ENCODE data around the gene FADS3. TPM values are rescaled to one million over a fixed set of nuclear protein-coding genes. Genes with fewer than 3 reads are reported as not detected.

FADS3 gene
- total RNA-seq, 2 experiments from 2014 or later: 4.2 to 4.3 TPM

DNA sequence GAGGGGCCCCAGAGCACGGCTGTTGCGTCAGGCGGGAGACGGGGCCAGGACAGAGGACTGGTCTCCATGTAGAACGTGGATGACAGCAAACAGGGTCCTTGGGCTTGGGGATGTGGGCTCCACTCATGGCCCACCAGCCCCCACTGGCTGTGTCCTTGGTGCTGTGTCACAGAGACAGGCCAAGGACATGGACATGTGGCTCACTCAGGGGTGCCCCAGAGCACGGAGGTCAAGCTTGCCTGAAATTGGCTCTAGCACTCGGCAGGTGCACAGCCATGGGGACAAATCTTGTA, 48.9 kb downstream of the FADS3 start:
- intact Hi-C loops (cut with micrococcal nuclease): no loop called here
- Mint-ChIP-seq H3K36me3 (ENCODE audit: low read depth) (peaks cover 13% of the 10 kb centered on the region), H3K27me3 (ENCODE audit: low read depth) (no peaks in the 10 kb centered on the region), H3K4me3 (no peak overlapping the region), H3K4me1 (ENCODE audit: low read depth) (no peaks in the 10 kb centered on the region), H3K9me3 (no peaks in the 10 kb centered on the region), H3K27ac (no peak overlapping the region)
- CTCF ChIA-PET: no interaction called here
- DNase-seq: no peak

GRCh38 chr11:61841636-61842527, 49.5 kb downstream of the FADS3 start:
- peaks cover 13% of the 10 kb centered on the region for H3K36me3 Mint-ChIP-seq (ENCODE audit: low read depth)
- intact Hi-C loops (cut with micrococcal nuclease): no loop called here

GRCh38 chr11:61840371-61840770, 51.0 kb downstream of the FADS3 start:
- intact Hi-C loops (cut with micrococcal nuclease): no loop called here
- Mint-ChIP-seq H3K27ac (no peak overlapping the region), H3K36me3 (ENCODE audit: low read depth) (peaks cover 13% of the 10 kb centered on the region), H3K4me1 (ENCODE audit: low read depth) (no peaks in the 10 kb centered on the region), H3K9me3 (no peaks in the 10 kb centered on the region), H3K4me3 (no peak overlapping the region), H3K27me3 (ENCODE audit: low read depth) (no peaks in the 10 kb centered on the region)
- CTCF ChIA-PET: interaction anchor here (1.1 kb wide), 1 partner anchor 42 kb away, joined by 3 read pairs; no protein-coding TSS in a partner anchor
- no peak for DNase-seq

More at GRCh38 chr11:61841636-61842527, 49.5 kb downstream of the FADS3 start:
- H3K27me3 Mint-ChIP-seq (ENCODE audit: low read depth): no peaks in the 10 kb centered on the region
- no peaks in the 10 kb centered on the region for H3K4me1 Mint-ChIP-seq (ENCODE audit: low read depth)
- no peak overlapping the region for H3K4me3 Mint-ChIP-seq
- H3K27ac Mint-ChIP-seq: no peak overlapping the region
- CTCF ChIA-PET: interaction anchor here (0.7 kb wide), 1 partner anchor 66 kb away, joined by 3 read pairs; no protein-coding TSS in a partner anchor
- DNase-seq: no peak
- H3K9me3 Mint-ChIP-seq: no peaks in the 10 kb centered on the region

DNA sequence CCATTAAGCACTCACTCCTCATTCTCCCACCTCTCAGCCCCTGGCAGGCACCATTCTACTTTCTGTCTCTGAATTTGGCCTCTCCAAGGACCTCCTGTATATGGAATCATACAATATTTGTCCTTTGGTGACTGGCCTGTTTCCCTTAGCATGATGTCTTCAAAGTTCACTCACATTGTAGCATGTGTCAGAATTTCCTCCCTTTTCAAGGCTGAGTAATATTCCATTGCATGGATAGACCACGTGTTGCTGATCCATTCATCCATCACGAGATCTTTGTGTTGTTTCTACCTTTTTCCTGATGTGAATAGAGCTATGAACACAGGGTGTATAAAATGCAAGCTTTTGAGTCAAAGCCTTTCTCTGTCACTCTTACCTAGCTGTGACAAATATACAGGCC, 51.6 kb downstream of the FADS3 start:
- no peak overlapping the region for H3K4me3 Mint-ChIP-seq
- H3K4me1 Mint-ChIP-seq (ENCODE audit: low read depth): peaks cover 6% of the 10 kb centered on the region
- DNase-seq: no peak
- no peaks in the 10 kb centered on the region for H3K9me3 Mint-ChIP-seq
- intact Hi-C loops (cut with micrococcal nuclease): no loop called here
- CTCF ChIA-PET: interaction anchor here (1.0 to 1.6 kb wide), 3 partner anchors 42 to 242 kb away, joined by 3 to 4 read pairs (median 3); no protein-coding TSS in a partner anchor
- H3K27me3 Mint-ChIP-seq (ENCODE audit: low read depth): no peaks in the 10 kb centered on the region
- H3K27ac Mint-ChIP-seq: no peak overlapping the region
- H3K36me3 Mint-ChIP-seq (ENCODE audit: low read depth): peaks cover 13% of the 10 kb centered on the region

- CTCF ChIA-PET: interaction anchor here (1.0 to 1.6 kb wide), 2 partner anchors 61 to 243 kb away, joined by 3 to 4 read pairs; no protein-coding TSS in a partner anchor
- no peaks in the 10 kb centered on the region for H3K9me3 Mint-ChIP-seq
- intact Hi-C loops (cut with micrococcal nuclease): no loop called here
These were observed 52.4 kb downstream of the FADS3 start for GRCh38 chr11:61838921-61839320.

GRCh38 chr11:61838501-61838900, 52.8 kb downstream of the FADS3 start:
- DNase-seq: no peak
- H3K27ac Mint-ChIP-seq: no peak overlapping the region
- no peaks in the 10 kb centered on the region for H3K9me3 Mint-ChIP-seq
- H3K4me3 Mint-ChIP-seq: no peak overlapping the region
- peaks cover 1% of the 10 kb centered on the region for H3K27me3 Mint-ChIP-seq (ENCODE audit: low read depth)
- peaks cover 13% of the 10 kb centered on the region for H3K36me3 Mint-ChIP-seq (ENCODE audit: low read depth)
- intact Hi-C loops (cut with micrococcal nuclease): no loop called here
- H3K4me1 Mint-ChIP-seq (ENCODE audit: low read depth): peaks cover 17% of the 10 kb centered on the region
- CTCF ChIA-PET: interaction anchor here (1.6 kb wide), 1 partner anchor 244 kb away, joined by 4 read pairs; no protein-coding TSS in a partner anchor

More at GRCh38 chr11:61838921-61839320, 52.4 kb downstream of the FADS3 start:
- H3K4me1 Mint-ChIP-seq (ENCODE audit: low read depth): peaks cover 13% of the 10 kb centered on the region
- H3K27me3 Mint-ChIP-seq (ENCODE audit: low read depth): no peaks in the 10 kb centered on the region
- H3K4me3 Mint-ChIP-seq: no peak overlapping the region
- H3K27ac Mint-ChIP-seq: no peak overlapping the region
- H3K36me3 Mint-ChIP-seq (ENCODE audit: low read depth): peaks cover 13% of the 10 kb centered on the region
- no peak for DNase-seq

GRCh38 chr11:61837411-61838005, 53.8 kb downstream of the FADS3 start:
- Mint-ChIP-seq H3K4me1 (ENCODE audit: low read depth) (peaks cover 21% of the 10 kb centered on the region), H3K9me3 (no peaks in the 10 kb centered on the region), H3K27ac (no peak overlapping the region), H3K4me3 (no peak overlapping the region), H3K36me3 (ENCODE audit: low read depth) (peaks cover 11% of the 10 kb centered on the region), H3K27me3 (ENCODE audit: low read depth) (peaks cover 5% of the 10 kb centered on the region)
- intact Hi-C loops (cut with micrococcal nuclease): no loop called here
- no peak for DNase-seq
- CTCF ChIA-PET: no interaction called here

DNA sequence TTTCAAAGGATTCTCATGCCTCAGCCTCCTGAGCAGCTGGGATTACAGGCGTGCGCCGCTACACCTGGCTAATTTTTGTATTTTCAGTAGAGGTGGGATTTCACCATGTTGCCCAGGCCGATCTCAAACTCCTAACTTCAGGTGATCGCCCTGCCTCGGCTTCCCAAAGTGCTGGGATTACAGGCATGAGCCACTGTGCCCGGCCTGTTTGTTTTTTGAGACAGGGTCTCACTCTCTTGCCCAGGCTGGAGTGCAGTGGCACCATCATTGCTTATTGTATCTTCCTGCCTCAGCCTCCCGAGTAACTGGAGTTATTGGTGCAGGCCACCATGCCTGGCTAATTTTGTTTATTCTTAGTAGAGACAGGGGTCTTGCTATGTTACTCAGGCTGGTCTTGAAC, 55.2 kb downstream of the FADS3 start:
- Mint-ChIP-seq H3K4me3 (no peak overlapping the region), H3K27me3 (ENCODE audit: low read depth) (peaks cover 8% of the 10 kb centered on the region)

GRCh38 chr11:61834278-61835048, 56.9 kb downstream of the FADS3 start:
- DNase-seq: peak; percentile 85
- intact Hi-C loops (cut with micrococcal nuclease): loop anchor here (2.0 kb wide), 2 partner anchors 18 to 42 kb away; partner anchors contain the start of genes FADS1, FEN1 and TMEM258
- no peaks in the 10 kb centered on the region for H3K9me3 Mint-ChIP-seq
- H3K4me3 Mint-ChIP-seq: no peak overlapping the region
- peak overlapping the region; percentile 84 for H3K27ac Mint-ChIP-seq
- no peaks in the 10 kb centered on the region for H3K36me3 Mint-ChIP-seq (ENCODE audit: low read depth)
- H3K27me3 Mint-ChIP-seq (ENCODE audit: low read depth): peaks cover 17% of the 10 kb centered on the region
- H3K4me1 Mint-ChIP-seq (ENCODE audit: low read depth): peaks cover 29% of the 10 kb centered on the region
- CTCF ChIA-PET: interaction anchor here (0.6 to 1.2 kb wide), 3 partner anchors 37 to 506 kb away, joined by 3 to 7 read pairs (median 4); no protein-coding TSS in a partner anchor

More for the DNA sequence above, 55.2 kb downstream of the FADS3 start:
- DNase-seq: no peak
- no peaks in the 10 kb centered on the region for H3K9me3 Mint-ChIP-seq
- intact Hi-C loops (cut with micrococcal nuclease): no loop called here
- no peak overlapping the region for H3K27ac Mint-ChIP-seq
- CTCF ChIA-PET: no interaction called here
- peaks cover 23% of the 10 kb centered on the region for H3K4me1 Mint-ChIP-seq (ENCODE audit: low read depth)
- H3K36me3 Mint-ChIP-seq (ENCODE audit: low read depth): peaks cover 8% of the 10 kb centered on the region

- Mint-ChIP-seq H3K36me3 (ENCODE audit: low read depth) (no peaks in the 10 kb centered on the region), H3K27ac (peak overlapping the region; percentile 84), H3K9me3 (no peaks in the 10 kb centered on the region), H3K4me3 (no peak overlapping the region), H3K4me1 (ENCODE audit: low read depth) (peaks cover 32% of the 10 kb centered on the region), H3K27me3 (ENCODE audit: low read depth) (peaks cover 22% of the 10 kb centered on the region)
- intact Hi-C loops (cut with micrococcal nuclease): loop anchor here (2.0 kb wide), 2 partner anchors 17 to 41 kb away; partner anchors contain the start of genes FADS1, FEN1 and TMEM258
- no peak for DNase-seq
- CTCF ChIA-PET: interaction anchor here (0.6 to 1.2 kb wide), 2 partner anchors 36 to 507 kb away, joined by 3 to 7 read pairs; no protein-coding TSS in a partner anchor
These were observed 57.4 kb downstream of the FADS3 start for GRCh38 chr11:61833926-61834277.

- peak; percentile 17 for DNase-seq
- Mint-ChIP-seq H3K4me1 (ENCODE audit: low read depth) (peaks cover 34% of the 10 kb centered on the region), H3K9me3 (no peaks in the 10 kb centered on the region), H3K27ac (peak overlapping the region; percentile 60), H3K27me3 (ENCODE audit: low read depth) (peaks cover 24% of the 10 kb centered on the region), H3K4me3 (no peak overlapping the region), H3K36me3 (ENCODE audit: low read depth) (no peaks in the 10 kb centered on the region)
- CTCF ChIA-PET: interaction anchor here (1.2 kb wide), 1 partner anchor 36 kb away, joined by 3 read pairs; no protein-coding TSS in a partner anchor
- intact Hi-C loops (cut with micrococcal nuclease): no loop called here
These were observed 57.9 kb downstream of the FADS3 start for GRCh38 chr11:61833471-61833870.

GRCh38 chr11:61832754-61833153, 58.6 kb downstream of the FADS3 start:
- Mint-ChIP-seq H3K4me3 (no peak overlapping the region), H3K27me3 (ENCODE audit: low read depth) (peaks cover 27% of the 10 kb centered on the region), H3K9me3 (no peaks in the 10 kb centered on the region), H3K27ac (no peak overlapping the region), H3K4me1 (ENCODE audit: low read depth) (peaks cover 36% of the 10 kb centered on the region), H3K36me3 (ENCODE audit: low read depth) (no peaks in the 10 kb centered on the region)
- intact Hi-C loops (cut with micrococcal nuclease): no loop called here
- no peak for DNase-seq
- CTCF ChIA-PET: no interaction called here

Measured in activated naive CD4-positive, alpha-beta T cell treated with anti-CD3 and anti-CD28 coated beads for 36 hours (primary cell).